Uterus (tissue), 4 donors: ENCODE results near the gene VGLL3. TPM values are rescaled to one million over a fixed set of nuclear protein-coding genes. Genes with fewer than 3 reads are reported as not detected.

Source experiments
- DNase-seq, 2 donors: peaks; one replicate each; pipeline ENCODE4 v3.0.0-alpha.2; 2019 to 2020
- H3K27ac ChIP-seq, 2 donors: fragments of 200-600 bp; sonication (generic); 1 replicate in 1 of 2; 2 replicates in 1 of 2; pipeline ENCODE4 v1.5.1; 2016 to 2018
- H3K27me3 ChIP-seq, 2 donors: fragments of 200-600 bp; sonication (generic); one replicate each; pipeline ENCODE4 v1.5.1; 2018 to 2019; ENCODE audit warnings: control low read depth in 1 of 2
- H3K36me3 ChIP-seq, 2 donors: fragments of 200-600 bp; sonication (generic); one replicate each; pipeline ENCODE4 v1.5.1; 2019; ENCODE audit warnings: control low read depth in 1 of 2
- H3K4me1 ChIP-seq, 2 donors: fragments of 200-600 bp; sonication (generic); one replicate each; pipeline ENCODE4 v1.5.1; 2018 to 2019; ENCODE audit warnings: control low read depth in 1 of 2
- H3K4me3 ChIP-seq, 2 donors: fragments of 200-600 bp; sonication (generic); 1 replicate in 1 of 2; 2 replicates in 1 of 2; pipeline ENCODE4 v1.5.1; 2018 to 2019; ENCODE audit warnings: mild to moderate bottlenecking in 1 of 2
- H3K9me3 ChIP-seq, 2 donors: fragments of 200-600 bp; sonication (generic); one replicate each; pipeline ENCODE4 v1.5.1; 2019; ENCODE audit warnings: control low read depth in 1 of 2
- POLR2A ChIP-seq, 2 donors: fragments of 450-650 bp; IDR thresholded peaks; one replicate each; pipeline ENCODE4 v1.6.1; 2016; ENCODE audit warnings: antibody characterized with exemption in 2 of 2, mild to moderate bottlenecking in 1 of 2, moderate library complexity in 1 of 2
- intact Hi-C: fragments of 100-400 bp; cut with DNase I; formaldehyde crosslinking; loops from one replicate; pipeline ENCODE4 v1.15.1; 2023; ENCODE audit warnings: low total_unique reads
- total RNA-seq, 4 donors: library from RNA; depleted of rRNA in 3 of 4; stranded (reverse); fragments of >200 nt in 3 of 4; gene quantifications; one replicate each; pipeline versions ENCODE4 v1.1.0 to v1.2.4, GENCODE V29; 2014 to 2023
- TF ChIP-seq, protein P1 (sequence below), 4 experiments: fragments of 200-600 bp in 2 of 4; fragments of 450-650 bp in 2 of 4; sonication (generic) in 2 of 4; IDR thresholded peaks; one replicate each; pipeline ENCODE4 v1.5.1; 2016 to 2019; ENCODE audit warnings: antibody characterized with exemption in 4 of 4, mild to moderate bottlenecking in 2 of 4, moderate library complexity in 1 of 4
- donor health status: DM: yes; HTN: yes; CAD: no.

VGLL3 gene
- total RNA-seq, 4 donors from 2014 or later, result 11.3 to 37.5 (median 20.9) TPM

DNA sequence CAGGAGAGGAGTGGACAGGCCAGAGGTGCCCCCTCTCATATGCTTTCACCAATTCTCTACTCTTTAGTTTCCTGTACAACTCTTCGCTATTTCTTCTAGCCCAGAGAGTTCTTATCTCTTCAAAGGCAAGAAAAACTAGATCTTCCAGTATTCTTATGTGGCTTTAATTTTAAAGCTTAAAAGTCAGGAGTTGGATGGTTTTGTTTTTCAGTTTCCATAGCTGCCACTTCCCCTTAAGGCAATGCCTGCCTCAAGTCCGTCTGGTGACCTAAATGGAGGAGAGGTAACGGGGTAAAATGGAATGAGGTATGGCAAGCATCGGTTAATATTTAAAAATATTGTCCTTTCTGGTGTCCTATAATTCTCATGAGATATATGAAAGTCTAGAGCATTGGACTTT, 11.4 kb upstream of the VGLL3 start:
- no peaks in the 10 kb centered on the region for H3K9me3 ChIP-seq

DNA sequence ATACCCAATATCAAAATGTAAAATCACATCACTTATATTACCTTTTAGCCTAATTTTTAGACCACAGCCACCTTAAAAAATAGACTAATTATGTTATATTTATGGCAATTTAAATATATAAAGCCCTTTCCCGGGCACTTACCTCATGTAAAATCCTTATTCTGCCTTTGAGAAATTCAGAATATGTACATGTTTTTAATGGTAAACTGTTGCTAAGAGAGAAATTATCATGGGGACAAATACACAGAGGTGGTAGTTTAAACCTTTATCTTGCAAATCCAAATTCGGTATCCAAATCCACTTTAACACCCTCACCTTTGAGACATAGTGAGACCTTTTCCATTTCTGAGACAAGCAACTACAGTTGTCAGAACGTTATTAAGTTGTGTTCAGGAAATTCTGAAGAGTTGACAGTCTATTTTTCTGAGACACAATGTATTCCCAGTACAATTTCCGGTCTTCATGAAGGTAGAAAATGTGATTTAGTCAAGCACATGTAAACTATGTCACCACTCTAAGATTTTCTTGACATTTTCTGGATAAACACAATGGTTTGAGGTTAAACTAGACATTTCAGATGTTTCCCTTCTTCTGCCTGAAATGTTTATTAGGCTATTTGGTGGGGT, 10.6 kb upstream of the VGLL3 start:
- intact Hi-C loops, result no loop called here
- H3K36me3 ChIP-seq, result no peaks in the 10 kb centered on the region
- no peaks in the 10 kb centered on the region for H3K4me1 ChIP-seq
- H3K9me3 ChIP-seq, result no peaks in the 10 kb centered on the region
- H3K27me3 ChIP-seq, result no peaks in the 10 kb centered on the region
- no peak for DNase-seq
- H3K27ac ChIP-seq, result no peak overlapping the region
- no peak for TF ChIP-seq POLR2A (IDR thresholded peaks at IDR 0.05)
- TF ChIP-seq, protein P1, sequence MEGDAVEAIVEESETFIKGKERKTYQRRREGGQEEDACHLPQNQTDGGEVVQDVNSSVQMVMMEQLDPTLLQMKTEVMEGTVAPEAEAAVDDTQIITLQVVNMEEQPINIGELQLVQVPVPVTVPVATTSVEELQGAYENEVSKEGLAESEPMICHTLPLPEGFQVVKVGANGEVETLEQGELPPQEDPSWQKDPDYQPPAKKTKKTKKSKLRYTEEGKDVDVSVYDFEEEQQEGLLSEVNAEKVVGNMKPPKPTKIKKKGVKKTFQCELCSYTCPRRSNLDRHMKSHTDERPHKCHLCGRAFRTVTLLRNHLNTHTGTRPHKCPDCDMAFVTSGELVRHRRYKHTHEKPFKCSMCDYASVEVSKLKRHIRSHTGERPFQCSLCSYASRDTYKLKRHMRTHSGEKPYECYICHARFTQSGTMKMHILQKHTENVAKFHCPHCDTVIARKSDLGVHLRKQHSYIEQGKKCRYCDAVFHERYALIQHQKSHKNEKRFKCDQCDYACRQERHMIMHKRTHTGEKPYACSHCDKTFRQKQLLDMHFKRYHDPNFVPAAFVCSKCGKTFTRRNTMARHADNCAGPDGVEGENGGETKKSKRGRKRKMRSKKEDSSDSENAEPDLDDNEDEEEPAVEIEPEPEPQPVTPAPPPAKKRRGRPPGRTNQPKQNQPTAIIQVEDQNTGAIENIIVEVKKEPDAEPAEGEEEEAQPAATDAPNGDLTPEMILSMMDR (IDR thresholded peaks at IDR 0.05), result no peak
- H3K4me3 ChIP-seq, result no peak overlapping the region

More for the DNA sequence above, 11.4 kb upstream of the VGLL3 start:
- Histone ChIP-seq H3K4me3 (no peak overlapping the region), H3K4me1 (no peaks in the 10 kb centered on the region), H3K27me3 (no peaks in the 10 kb centered on the region), H3K27ac (no peak overlapping the region), H3K36me3 (no peaks in the 10 kb centered on the region)
- intact Hi-C loops, result no loop called here
- no peak for DNase-seq
- TF ChIP-seq POLR2A (IDR thresholded peaks at IDR 0.05), result no peak
- TF ChIP-seq, protein P1 (IDR thresholded peaks at IDR 0.05), result no peak

DNA sequence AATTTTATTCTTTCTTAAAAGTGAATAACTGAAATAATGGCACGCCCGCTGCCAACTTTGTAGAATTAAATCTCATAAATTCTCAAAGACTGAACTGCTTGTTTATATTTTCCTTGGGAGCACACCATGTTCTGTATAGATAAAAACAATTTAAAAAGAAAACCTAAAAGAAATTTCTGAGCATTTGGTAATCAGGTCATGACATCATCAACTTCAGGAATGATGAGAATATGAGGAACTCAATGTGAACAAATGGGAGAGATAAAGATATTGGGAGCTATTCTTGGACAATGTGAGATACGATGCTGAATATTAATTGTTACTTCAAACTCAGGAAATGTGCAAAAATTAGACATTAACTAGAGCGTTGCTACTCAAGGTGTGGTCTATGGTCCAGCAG, 10.0 kb upstream of the VGLL3 start:
- H3K4me3 ChIP-seq, result no peak overlapping the region
- no peaks in the 10 kb centered on the region for H3K36me3 ChIP-seq
- no peaks in the 10 kb centered on the region for H3K4me1 ChIP-seq
- H3K27ac ChIP-seq, result no peak overlapping the region
- H3K9me3 ChIP-seq, result no peaks in the 10 kb centered on the region
- intact Hi-C loops, result no loop called here
- no peak for DNase-seq
- TF ChIP-seq, protein P1 (IDR thresholded peaks at IDR 0.05), result no peak
- no peak for TF ChIP-seq POLR2A (IDR thresholded peaks at IDR 0.05)
- no peaks in the 10 kb centered on the region for H3K27me3 ChIP-seq

DNA sequence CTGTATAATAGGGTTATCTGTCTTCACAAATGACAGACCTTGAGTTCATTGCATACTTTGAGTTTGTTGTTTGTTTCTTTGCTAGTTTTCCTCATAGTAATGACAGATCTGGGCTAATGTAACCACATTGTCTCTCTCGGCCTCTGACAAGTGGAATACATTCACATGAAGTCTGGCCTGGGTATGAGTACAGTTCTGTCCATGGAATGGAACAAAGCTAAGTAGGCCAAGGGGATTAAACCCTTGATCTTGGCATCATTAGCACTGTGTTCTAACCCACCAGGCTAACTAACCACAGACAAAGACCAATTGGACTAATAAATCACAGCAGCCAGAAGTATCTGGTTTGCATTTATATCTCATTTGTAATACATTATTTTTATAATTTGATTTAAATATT, 7.6 kb upstream of the VGLL3 start:
- TF ChIP-seq POLR2A (IDR thresholded peaks at IDR 0.05), result no peak
- TF ChIP-seq, protein P1 (IDR thresholded peaks at IDR 0.05), result no peak
- Histone ChIP-seq H3K4me3 (no peak overlapping the region), H3K27ac (no peak overlapping the region), H3K27me3 (no peaks in the 10 kb centered on the region), H3K36me3 (no peaks in the 10 kb centered on the region), H3K4me1 (no peaks in the 10 kb centered on the region), H3K9me3 (no peaks in the 10 kb centered on the region)
- intact Hi-C loops, result no loop called here
- DNase-seq, result no peak

DNA sequence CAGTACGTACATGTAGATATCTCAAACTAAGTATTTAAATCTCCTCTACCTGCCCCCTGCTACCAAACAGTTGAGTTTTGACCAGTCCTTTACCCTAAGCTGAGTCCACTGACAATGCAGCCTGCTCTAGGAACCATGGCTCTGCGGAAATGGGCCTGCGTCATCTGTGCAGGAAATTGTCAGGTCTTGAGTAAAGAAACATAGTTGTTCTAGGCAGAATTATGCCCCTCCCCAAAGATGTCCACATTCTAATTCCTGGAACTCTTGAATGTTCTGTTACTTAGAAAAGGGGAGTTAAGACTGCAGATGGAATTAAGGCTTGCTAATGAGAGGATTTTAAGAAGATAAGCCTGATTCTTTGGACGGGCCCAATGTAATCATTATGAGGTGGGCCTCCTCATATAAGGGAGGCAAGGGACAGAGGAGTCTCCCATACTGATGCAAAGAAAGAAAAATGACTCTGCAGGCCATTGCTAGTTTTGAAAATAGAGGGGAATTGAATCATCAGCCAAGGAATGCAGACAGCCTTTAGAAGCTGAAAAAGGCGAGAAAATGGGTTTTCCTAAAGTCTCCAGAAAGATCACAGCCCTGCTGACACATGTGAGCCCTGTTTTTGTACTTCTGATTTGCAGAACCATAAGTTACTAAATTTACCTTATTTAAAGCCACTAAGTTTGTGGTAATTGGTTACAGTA, 5.5 kb upstream of the VGLL3 start:
- no peak for DNase-seq
- intact Hi-C loops, result no loop called here
- Histone ChIP-seq H3K36me3 (no peaks in the 10 kb centered on the region), H3K4me1 (no peaks in the 10 kb centered on the region), H3K4me3 (no peak overlapping the region), H3K9me3 (no peaks in the 10 kb centered on the region), H3K27me3 (no peaks in the 10 kb centered on the region), H3K27ac (no peak overlapping the region)
- no peak for TF ChIP-seq POLR2A (IDR thresholded peaks at IDR 0.05)
- TF ChIP-seq, protein P1 (IDR thresholded peaks at IDR 0.05), result no peak
